Measurements from ENCODE around the gene PLK3. TPM values are rescaled to one million over a fixed set of nuclear protein-coding genes. Genes with fewer than 3 reads are reported as not detected.
A peak's percentile ranks its signal among the peaks of the same experiment; 100 is the strongest.

The PLK3 gene
- 11.6 TPM for total RNA-seq

GRCh38 chr1:44799770-44800584 lies at the start of gene PLK3:
Gene PLK3 (plus strand): TSS chr1:44800377. CDS start chr1:44800464, 87 bp downstream.

GRCh38 chr1:44775078-44775929 lies 24.9 kb upstream of the PLK3 start, which contains the start of gene RPS8:
Gene RPS8 (plus strand): TSS chr1:44775540. CDS start chr1:44775597, 57 bp downstream.

GRCh38 chr1:44788120-44788860 lies 11.9 kb upstream of the PLK3 start, which contains the start of gene BEST4:
Gene BEST4 (minus strand): TSS chr1:44788170. CDS start chr1:44787705, 465 bp downstream.

DNA sequence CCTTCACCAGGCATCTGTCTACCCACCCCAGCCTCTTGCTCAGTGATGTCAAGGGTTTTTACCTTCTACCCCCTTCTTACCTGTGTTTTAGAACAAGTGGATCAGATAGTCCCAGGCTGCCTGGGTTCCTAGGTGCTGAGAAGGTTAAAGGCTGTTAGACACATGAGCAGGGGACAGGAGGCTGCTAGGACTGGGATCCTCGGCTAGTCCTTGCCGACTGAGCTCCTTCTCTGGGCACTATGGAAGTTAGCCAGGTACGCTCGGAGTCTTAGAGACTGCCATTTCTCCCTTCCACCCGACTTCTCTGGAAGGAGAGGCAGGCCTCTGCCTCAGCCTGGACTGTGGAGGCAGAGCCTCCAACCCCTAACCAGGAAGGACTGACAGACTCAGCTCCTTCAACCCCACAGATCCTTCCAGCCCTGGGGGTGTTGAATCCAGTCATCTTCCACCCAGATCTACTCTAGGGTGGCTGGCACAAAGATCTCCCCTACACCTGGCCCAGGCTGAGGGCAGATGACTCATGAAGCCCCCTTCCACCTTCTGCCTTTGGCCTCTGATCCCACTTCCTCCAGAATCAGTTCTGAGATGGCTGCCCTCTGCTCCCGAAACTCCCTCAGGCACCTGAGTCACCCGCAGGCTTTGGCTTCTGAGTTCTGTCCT lies 6.7 kb downstream of the PLK3 start, which contains the start of gene DYNLT4:
DYNLT4 (minus strand) TSS at position 648 of the 660 bp plus-strand sequence. CDS start 683 bp downstream, outside the sequence.

DNA sequence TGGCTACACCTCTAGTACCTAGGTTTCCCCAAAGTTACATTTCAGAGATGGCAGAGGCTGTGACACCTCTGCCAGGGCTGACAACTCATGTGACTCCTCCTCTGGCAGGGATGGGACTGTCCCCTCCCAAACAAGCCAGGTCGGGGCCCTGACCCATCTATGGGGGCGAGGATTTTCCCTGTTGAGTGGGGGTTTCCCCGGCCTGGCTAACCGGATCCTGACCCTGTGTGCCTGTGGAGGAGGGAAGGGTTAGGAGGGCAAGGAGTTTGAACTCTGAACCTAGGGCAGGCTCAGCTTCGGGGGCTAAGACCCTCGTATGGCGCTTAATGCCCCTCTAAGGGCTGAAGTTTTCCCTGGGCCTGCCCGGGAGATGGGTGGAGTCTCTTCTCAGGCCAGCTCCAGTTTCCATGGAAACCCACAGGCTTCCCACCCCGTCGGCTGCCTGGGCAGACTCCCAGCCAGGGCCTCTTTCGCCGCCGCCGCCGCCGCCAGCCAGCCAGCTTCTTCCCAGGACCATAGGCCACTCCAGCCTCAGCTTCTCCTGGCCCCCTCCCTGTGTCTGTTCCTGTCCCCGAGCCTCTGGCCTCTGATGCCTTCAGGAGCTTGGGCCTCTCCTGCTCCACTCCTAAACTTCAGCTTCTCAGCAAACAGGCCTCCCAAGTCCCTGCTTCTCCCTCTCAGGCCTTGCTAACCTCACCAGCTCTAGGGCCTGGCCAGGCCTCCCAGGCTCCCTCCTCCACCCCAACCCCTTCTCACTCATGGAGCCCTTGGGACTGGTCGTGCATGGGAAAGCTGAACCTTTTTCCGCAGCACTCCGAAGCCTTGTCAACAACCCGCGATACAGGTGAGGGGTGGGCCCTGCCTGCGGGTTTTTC lies 8.1 kb downstream of the PLK3 start, which contains the start of gene BTBD19:
BTBD19 (plus strand) TSS at position 461 of the 875 bp plus-strand sequence; CDS start at position 759, 298 bp downstream.

GRCh38 chr1:44842862-44843655 lies 42.9 kb downstream of the PLK3 start, which contains the start of gene PTCH2:
Gene PTCH2 (minus strand): TSS chr1:44843253. CDS start chr1:44842932, 321 bp downstream.

Small RNA genes lying within 50 kb of the gene (small RNA-seq; reads per million reads assigned to genes)
- gene AL136380.1 (ENCODE audit: low replicate concordance) (not detected), gene SNORD38A (ENCODE audit: low replicate concordance) (94.4 reads per million, percentile 97 among the genes with 10 or more reads in this experiment), gene SNORD38B (ENCODE audit: low replicate concordance) (not detected), gene SNORD46 (ENCODE audit: low replicate concordance) (2,802 reads per million, percentile 100 among the genes with 10 or more reads in this experiment), gene SNORD55 (ENCODE audit: low replicate concordance) (not detected)

Other genes with a start within 250 kb of the PLK3 start
- gene TMEM53, start 125.9 kb upstream of the PLK3 start, total RNA-seq, result 8.0 TPM
- gene ARMH1, start 125.7 kb upstream of the PLK3 start, total RNA-seq, result 4.3 TPM
- not detected for gene RNU5D-1, start 69.2 kb upstream of the PLK3 start, total RNA-seq
- gene KIF2C, start 60.5 kb upstream of the PLK3 start, total RNA-seq, result 13.3 TPM
- gene RPS8, start 24.8 kb upstream of the PLK3 start, total RNA-seq, result 1,216 TPM
- 0.64 TPM for gene BEST4, start 12.2 kb upstream of the PLK3 start, total RNA-seq
- not detected for gene DYNLT4, start 7.0 kb downstream of the PLK3 start, total RNA-seq
- 14.7 TPM for gene BTBD19, start 8.1 kb downstream of the PLK3 start, total RNA-seq
- gene PTCH2, start 42.9 kb downstream of the PLK3 start, total RNA-seq, result 4.0 TPM
- gene EIF2B3, start 186.2 kb downstream of the PLK3 start, total RNA-seq, result 26.2 TPM
- 18.2 TPM for gene HECTD3, start 210.9 kb downstream of the PLK3 start, total RNA-seq
- 82.4 TPM for gene UROD, start 211.9 kb downstream of the PLK3 start, total RNA-seq

Measured in metanephros (tissue), 2 donors.